ENCODE measurements around the gene OR2T6.
"Not testable (repeated sequence)": the region's sequence is repeated elsewhere in the genome, so short reads cannot be mapped to it uniquely, and the experiment has no call there.

OR2T6 gene, protein sequence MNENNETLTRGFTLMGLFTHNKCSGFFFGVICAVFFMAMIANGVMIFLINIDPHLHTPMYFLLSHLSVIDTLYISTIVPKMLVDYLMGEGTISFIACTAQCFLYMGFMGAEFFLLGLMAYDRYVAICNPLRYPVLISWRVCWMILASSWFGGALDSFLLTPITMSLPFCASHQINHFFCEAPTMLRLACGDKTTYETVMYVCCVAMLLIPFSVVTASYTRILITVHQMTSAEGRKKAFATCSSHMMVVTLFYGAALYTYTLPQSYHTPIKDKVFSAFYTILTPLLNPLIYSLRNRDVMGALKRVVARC

DNA sequence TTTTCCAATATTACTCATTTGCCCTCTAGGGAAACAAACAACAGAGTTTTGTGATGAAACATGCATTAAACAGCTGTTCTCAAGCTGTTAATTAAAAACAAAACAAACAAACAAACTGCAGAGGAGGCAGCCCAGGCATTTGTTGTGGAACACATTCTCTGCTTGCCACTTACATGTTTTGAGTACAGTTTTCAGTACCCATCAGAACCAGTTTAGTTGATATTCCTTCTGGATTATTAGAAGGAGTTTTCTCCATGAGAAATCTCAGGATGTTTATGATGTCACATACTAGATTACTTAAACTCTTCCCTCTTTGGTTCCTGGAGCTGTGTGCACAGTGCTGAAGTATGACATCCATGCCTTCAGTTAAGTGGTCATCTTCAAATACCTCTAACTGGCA is at the start of gene OR2T6:
TSS of gene OR2T6 (plus strand) at position 301 of the 400 bp plus-strand sequence. CDS start 11,863 bp downstream, outside the sequence.
- DNase-seq (ENCODE audit: low read depth in 3 of 3) = no peak

DNA sequence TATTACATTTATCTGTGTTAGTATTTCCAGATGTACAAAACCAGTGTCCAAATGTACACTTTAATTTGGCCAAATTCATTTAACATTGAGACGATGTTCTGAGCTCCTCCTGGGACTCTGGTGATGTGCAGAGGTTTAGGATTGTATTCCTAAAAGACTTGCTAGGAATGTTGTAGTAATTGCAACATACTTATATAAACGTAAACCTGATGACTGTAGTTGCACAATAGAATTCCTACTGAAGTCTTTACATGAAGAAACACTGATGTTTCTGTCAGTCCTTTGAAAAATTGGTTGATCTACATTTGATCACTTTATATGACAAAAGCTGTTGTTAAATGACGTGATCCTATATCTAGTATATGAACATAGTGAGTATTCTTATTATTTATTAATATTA is 32.1 kb upstream of the OR2T6 start:
- no peak for DNase-seq (ENCODE audit: low read depth in 3 of 3)

DNA sequence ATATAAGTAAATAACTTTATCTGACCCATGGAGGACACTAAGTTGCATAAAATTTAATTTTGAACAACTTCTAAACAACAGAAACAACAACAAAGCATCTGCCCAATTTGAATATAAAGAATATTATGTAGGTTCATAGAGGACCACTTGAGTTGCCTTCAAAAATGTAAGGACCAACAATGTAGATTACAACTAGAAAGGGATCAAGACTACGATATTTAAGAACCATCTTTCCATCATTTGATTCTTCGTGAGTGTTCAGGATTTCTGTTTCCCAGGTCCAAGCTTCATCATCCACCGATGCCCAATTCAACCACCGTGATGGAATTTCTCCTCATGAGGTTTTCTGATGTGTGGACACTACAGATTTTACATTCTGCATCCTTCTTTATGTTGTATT is 27.1 kb upstream of the OR2T6 start, which contains the start of gene OR14C36:
TSS of gene OR14C36 (plus strand) at position 301 of the 400 bp plus-strand sequence. CDS start at position 301, 0 bp downstream.
- no peak for DNase-seq (ENCODE audit: low read depth in 3 of 3)

DNA sequence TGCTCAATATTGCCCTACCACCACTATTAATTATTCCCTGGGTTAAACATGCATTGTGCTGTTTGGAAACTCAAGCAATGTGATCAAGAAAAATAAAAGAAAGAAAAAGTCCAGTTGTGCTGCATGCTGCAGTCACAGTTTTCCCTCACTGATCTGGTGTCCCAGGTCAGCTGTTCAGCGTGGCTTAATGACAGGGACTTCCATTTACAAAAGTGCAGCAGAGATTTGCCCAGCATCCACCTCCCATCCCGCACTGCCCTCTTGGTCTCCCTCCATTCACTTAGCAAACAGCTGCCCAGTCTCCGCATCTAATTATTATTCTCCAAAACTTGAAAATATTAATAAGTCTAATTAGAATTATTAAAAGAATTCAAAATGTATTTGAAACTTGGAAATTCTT is 16.1 kb upstream of the OR2T6 start:
- DNase-seq (ENCODE audit: low read depth in 3 of 3) = no peak

DNA sequence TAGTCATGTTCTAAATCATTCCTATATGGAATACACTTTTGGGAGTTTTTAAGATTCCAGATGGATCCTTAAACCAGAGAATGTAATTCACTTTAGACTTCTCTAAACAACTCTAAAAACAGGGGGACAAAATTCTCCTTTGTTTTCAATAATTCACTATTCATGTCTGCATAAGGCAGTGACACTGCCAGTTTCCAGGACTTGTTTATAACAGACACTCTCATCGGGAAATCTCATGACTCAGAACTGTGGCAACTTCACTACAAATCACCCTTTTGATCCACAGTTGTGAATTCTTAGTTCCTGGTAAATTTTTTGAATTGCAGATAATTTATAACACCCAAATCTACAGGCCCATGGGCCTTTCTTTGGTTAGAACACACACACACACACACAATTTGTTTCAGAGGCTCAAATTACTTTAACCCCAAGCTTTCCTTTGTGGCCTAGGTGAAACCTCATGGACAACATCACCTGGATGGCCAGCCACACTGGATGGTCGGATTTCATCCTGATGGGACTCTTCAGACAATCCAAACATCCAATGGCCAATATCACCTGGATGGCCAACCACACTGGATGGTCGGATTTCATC is 14.3 kb upstream of the OR2T6 start, which contains the start of gene OR2T4:
TSS of gene OR2T4 (plus strand) at position 545 of the 595 bp plus-strand sequence. CDS start at position 545, 0 bp downstream.
- DNase-seq (ENCODE audit: low read depth in 3 of 3) = no peak

DNA sequence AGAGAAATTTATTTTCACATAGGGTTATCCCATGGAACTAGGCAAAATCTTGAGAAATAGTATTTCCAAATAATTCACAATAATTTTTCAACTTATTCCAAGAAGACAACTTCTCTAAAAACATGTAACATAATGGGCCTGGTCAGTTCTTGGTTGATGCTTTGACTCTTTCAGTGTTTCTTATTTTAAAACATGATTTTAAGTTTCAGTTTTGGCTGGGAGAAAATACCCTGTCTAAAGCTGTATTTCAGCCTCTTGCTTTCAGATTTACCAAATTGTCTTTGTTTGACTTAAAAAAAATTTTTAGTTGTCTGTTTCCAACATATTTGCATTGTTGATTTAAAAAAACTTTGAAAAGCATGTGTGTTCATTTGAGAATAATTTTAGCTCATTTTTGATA is 8.9 kb upstream of the OR2T6 start:
- no peak for DNase-seq (ENCODE audit: low read depth in 3 of 3)

DNA sequence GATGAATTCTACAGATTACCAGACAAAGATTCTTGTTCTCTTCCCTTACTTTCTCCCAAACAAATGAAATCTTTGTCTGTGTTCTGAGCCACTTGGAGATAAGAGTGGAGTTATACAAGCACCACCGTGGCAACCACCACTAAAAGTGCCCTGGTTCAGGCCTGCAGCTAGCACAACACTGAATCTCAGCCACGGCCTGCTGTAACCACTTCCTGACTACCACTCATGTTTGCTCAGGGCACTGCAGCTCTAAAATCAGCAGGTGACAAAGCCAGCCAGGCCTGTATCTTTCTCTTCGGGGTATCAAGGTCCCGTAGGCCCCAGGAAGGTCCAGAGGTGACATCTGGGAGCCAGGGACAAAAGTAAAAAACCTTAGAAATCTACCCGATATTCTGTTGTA is 3.2 kb upstream of the OR2T6 start:
- DNase-seq (ENCODE audit: low read depth in 3 of 3) = no peak

DNA sequence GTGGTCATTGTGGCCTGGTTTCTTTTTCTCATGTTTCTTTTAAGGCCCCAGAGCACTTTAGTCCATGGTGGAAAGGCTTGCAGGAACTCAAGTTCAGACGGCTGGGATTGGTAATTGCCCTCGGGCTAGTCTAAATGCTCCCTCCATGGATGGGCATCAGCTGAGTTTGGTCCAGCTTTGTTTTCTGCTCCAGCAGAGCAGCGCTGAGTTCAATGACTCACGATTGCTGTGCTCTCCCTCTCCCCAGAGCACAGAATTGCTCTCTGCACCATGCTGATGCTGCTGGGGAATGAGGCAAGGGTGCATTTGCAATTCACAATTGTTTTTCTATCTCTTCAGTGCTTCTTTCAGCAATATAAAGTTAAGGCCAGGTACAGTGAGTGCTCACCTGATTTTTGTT is 1.8 kb upstream of the OR2T6 start:
- DNase-seq (ENCODE audit: low read depth in 3 of 3) = no peak

DNA sequence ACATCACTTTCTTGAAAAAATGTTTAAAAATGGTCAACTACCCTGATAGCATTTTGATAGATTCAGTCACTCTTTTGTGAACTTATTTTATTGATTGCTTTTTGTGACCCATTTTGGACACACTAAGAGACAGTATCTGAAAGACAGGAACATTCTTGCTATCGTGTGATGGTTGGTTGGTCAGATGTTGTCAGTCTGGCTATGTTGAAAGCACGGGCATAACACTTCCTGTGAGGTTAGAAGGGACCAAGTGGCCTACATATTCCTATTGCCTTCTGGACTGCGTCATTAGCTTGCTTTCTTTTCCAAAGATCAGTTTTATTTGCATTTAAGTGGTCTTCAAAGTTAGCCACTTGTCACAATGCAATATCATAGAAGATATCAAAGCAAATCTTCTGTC is 1.4 kb downstream of the OR2T6 start:
- DNase-seq (ENCODE audit: low read depth in 3 of 3) = no peak

DNA sequence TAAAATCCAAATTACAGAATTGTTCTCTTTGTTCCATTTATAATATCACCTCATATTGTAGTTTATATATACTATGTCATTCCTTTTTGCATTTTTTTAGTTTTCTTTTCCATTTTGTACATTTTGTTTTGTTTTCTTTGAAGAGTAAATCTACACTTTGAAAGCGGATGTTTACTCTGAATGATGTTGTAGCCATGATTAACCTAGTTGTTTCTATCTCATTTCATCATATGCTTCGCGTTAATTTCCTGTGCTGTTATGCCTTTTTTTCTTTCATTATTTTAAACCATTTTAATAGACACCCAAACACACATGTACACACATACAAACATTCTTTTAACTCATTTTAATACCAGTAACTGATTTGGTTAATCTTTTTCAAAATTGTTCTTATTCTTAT is 5.3 kb downstream of the OR2T6 start:
- DNase-seq (ENCODE audit: low read depth in 3 of 3) = no peak

DNA sequence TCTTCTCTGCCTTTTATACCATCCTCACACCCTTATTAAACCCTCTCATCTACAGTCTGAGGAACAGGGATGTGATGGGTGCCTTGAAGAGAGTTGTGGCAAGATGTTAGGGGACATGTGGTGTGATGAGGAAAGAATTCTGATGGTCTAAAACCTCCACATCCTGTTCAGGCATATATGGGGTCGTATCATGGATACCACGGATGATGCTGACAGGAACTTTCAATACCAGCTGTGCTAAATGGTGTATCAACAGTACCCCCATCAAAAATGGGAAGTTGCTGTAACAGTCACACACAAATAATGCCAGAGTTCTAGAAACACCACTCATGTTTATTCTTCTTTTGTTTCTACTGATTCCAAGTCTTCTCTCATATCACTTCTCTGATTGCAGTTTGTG is 12.9 kb downstream of the OR2T6 start:
- no peak for DNase-seq (ENCODE audit: low read depth in 3 of 3)

DNA sequence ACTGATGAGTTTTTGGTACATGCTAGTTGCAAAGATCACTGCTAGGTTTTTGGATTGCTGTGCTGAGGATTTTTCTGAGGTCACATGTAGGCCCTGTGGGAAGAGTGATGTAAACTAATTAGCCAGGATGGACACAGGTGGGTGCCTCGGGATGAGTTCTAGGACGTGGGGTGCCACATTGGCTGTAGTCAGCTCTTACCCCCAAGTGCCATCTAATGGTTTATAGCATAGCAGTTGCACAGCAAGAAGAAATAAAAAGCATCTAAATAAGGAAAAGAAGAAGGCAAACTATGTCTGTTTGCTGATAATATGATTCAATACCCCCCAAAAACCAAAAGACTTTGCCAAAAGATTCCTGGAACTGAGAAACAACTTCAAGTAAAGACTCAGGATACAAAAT is 17.5 kb downstream of the OR2T6 start:
- no peak for DNase-seq (ENCODE audit: low read depth in 3 of 3)

DNA sequence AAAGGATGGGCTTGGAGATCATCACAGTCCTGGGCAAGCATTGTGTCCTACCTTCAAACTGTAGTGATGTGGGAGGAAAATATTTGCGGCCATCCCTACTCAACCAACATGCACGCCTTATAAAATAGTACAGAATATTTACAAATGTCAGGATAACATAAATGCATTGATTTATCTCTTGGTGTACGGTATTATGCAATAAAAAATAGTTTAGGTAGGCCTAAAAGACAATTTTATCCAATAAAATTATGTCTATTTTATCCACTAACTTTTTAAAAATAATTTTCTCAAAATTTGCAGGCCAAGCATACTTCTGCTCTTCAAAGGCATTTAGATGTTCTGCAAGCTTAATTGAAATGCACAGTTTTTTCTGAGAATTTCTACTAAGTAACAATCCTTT is 27.2 kb downstream of the OR2T6 start, which contains the start of gene OR2T1:
TSS of gene OR2T1 (plus strand) at position 301 of the 400 bp plus-strand sequence. CDS start 3,100 bp downstream, outside the sequence.
- no peak for DNase-seq (ENCODE audit: low read depth in 3 of 3)

DNA sequence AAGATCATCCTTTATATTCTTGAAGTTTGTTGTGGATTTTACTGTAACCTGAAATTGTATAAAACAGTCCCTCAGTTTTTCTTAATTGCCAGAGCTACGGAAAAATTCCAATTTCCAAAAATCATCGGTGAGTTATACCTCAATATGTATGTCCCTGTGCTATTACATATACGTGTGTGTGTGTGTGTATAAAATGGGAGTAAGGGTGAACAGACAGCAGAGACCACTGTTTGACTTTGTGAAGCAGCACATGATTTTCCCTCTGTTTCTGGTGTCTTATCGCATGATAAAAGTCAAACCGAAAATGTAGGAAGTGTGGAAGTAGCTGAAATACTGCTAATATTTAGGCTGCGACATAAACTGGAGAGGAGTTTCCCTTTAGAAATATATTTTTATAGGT is 28.5 kb downstream of the OR2T6 start:
- DNase-seq (ENCODE audit: low read depth in 3 of 3) = no peak

DNA sequence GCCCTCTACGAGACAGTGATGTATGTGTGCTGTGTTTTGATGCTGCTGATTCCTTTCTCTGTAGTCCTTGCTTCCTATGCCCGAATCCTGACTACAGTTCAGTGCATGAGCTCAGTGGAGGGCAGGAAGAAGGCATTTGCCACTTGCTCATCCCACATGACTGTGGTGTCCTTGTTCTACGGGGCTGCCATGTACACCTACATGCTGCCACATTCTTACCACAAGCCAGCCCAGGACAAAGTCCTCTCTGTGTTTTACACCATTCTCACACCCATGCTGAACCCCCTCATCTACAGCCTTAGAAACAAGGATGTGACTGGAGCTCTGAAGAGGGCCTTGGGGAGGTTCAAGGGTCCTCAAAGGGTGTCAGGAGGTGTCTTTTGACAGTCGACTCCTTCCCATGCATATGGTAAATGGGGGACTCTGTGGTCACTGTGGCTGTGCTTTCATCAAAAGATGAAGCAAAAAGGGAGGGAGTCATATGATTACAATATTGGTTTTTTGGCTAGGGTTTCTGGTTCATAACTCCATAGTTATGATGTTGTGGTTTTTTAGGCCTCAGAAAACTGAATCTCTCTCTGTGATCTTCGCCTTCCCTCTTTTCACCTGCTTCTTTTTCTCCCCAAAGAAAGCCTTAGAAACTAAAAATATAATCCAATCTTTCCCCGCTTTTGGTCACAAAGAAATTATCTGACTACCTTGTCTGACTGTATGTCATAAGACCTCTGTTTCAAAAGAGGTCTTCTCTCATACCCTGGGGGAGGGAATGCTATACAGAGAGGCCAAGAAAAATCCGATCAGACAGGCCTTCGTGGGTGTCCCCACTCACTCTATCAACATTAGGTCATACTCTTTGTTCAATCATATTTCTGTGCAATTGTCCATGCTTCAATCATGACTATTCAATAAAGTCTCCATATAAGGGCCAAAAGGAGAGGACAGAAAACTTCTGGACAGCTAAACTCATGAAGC is 31.5 kb downstream of the OR2T6 start:
- no peak for DNase-seq (ENCODE audit: low read depth in 3 of 3)

DNA sequence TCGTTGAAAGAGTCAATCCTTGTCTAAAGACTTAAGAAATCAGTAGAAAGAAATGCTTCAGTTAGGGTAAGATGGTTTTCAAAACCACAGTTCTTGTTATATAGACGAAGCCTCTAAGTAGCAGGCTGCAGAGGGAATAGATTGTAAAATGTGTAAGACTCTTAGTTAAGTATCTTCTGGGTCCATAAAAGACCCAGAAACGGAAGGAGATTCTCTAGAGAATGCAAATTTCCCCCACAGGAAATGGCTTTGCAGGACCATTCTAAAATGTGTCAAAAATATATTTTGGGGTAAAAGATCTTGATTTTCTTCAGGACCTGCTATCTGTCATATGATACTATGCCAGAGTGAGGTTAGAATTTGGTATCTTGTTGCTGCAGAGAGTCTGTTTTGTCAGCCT is 40.7 kb downstream of the OR2T6 start:
- no peak for DNase-seq (ENCODE audit: low read depth in 3 of 3)

DNA sequence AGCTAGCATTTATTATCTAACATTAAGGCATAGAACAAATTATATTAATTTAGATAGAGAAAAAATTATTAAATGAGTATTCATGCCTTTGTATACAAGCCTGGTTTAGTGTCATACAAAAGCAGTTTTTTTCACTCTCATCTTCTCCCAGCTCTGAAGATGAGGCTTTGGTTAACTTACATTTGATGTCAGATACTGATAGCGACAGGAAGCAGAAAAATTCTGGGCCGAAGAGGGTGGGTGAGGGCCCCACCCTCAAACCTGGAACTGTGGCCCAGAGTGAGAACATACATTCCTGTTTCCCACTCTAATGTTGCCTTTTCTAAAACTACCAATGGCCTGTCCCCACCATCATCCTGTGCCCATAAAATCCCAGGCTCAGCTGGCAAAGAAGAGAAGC is 42.3 kb downstream of the OR2T6 start:
- no peak for DNase-seq (ENCODE audit: low read depth in 3 of 3)

DNA sequence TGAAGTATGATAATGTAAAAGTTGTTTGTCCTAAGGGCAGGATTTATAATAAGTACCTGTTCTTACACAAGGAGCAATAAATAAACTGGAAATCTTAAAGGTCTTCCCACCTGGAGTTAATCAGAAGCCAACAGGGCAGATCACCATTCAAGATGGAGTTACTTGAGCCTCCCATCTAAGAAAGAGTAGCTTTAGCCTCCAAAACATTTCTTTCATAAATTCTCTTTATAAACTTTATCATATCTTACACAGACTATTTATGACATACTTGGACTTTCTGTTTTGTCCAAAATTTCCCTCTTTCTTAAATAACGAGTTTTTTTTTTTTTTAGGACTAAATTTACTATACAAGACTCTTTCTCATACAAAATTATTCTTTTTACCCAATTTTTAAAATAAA is 45.8 kb downstream of the OR2T6 start:
- no peak for DNase-seq (ENCODE audit: low read depth in 3 of 3)

DNA sequence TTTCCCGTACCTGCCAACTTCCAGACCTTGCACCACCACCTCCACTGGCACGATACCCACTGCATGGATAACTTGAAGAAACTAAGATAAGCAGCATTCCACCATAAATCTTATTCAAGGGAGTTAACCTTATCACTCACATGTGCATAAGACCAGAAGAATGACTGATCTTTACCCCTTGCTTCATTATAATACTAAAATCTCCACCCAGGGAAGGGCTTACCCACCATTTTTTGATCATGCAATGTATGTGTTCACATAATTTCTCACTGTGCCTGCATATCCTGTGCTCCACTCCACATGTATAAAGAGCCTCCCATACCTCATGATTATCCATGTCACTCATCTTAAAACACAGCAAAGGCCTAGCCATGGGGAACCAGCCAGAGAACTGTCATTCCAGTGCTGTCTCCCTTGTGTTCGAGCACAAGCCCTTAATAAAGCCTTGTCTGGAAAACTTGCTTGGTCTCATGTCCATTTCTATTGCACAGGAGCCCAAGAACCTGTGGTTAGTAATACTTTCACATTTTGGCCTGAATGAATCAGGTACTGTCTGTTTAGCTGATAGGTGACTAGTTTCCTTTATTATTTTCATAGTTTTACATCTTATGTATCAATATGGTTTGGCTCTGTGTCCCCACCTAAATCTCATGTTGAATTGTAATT is 52.1 kb downstream of the OR2T6 start:
- DNase-seq (ENCODE audit: low read depth in 3 of 3) = not testable (repeated sequence)

DNA sequence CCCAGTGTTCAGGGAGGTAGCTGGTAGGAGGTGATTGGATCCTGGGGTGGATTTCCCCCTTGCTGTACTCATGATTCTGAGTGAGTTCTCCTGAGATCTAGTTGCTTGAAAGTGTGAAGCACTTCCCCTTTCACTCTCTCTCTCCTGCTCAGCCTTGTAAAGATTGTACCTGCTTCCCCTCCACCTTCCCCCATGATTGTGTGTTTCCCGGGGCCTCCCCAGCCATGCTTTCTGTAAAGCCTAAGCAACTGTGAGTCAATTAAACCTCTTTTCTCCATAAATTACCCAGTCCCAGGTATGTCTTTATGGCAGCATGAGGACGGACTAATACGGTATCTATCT is 52.6 kb downstream of the OR2T6 start:
- not testable (repeated sequence) for DNase-seq (ENCODE audit: low read depth in 3 of 3)

DNA sequence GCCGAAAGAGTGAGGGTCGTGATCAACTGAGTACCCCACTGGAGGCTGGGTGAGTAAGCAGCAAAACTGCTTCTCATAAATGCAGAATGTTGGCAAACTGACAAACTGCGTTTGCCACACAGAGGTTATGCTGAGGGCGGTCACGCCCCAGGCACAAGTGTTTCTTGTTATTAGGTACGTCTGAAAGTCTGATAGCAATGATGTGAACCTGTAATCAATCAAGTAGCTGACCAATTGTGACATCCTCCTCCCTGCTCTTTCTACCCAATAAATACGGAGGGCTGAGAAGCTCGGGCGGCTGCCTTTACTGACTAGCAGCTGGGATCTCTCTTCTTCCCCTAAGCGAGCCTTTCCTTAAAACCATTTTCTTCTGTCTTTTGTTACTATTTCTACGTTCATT is 56.1 kb downstream of the OR2T6 start:
- not testable (repeated sequence) for DNase-seq (ENCODE audit: low read depth in 3 of 3)

DNA sequence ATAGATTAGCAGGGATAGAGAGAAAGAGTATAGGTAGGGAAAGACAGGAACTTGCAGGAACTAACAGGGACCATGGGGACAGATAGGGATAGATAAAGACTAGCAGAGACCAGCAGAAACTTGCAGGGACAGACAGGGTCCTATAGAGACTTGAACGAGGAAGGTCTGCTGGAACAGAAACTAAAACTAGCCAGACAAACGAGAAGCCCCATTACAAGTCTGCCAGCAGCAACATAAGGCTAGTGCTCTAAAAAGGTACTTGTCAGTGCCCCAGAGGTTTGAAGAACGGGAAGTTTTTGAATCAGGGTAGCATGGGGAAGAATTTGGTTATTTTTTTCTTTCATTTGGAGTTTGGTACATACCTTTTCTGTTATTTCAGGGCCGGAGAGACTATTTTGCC is 56.7 kb downstream of the OR2T6 start:
- not testable (repeated sequence) for DNase-seq (ENCODE audit: low read depth in 3 of 3)
